ENCODE results near the gene POMC.

GRCh38 chr2:25170888-25171287, 2.5 kb upstream of the POMC start:
- TF ChIP-seq CTCF (IDR thresholded peaks at IDR 0.05) = no peak
- no peak for TF ChIP-seq POLR2A (IDR thresholded peaks at IDR 0.05)
- no peak for TF ChIP-seq EP300 (IDR thresholded peaks at IDR 0.05)
